GM12875 (cell line): Measurements from ENCODE around the gene GRIPAP1.

Source experiments
- H3K4me3 ChIP-seq: one replicate; pipeline ENCODE4 v1.5.1; 2011; ENCODE audit warnings: low read depth, low read length, control low read depth
- CTCF ChIP-seq: IDR thresholded peaks from 2 replicates; pipeline ENCODE4 v1.5.1; 2011; ENCODE audit warnings: low read depth, mild to moderate bottlenecking, control low read depth, inconsistent platforms, low read length, moderate library complexity, borderline replicate concordance; ENCODE audit not compliant: insufficient read depth

The GRIPAP1 gene

GRCh38 chrX:49019050-49019449, 17.0 kb upstream of the GRIPAP1 start:
- no peak for TF ChIP-seq CTCF
- no peak overlapping the region for H3K4me3 ChIP-seq

- H3K4me3 ChIP-seq, result no peak overlapping the region
- no peak for TF ChIP-seq CTCF
These were observed 1.6 kb upstream of the GRIPAP1 start for GRCh38 chrX:49003696-49004095.

- no peak for TF ChIP-seq CTCF
- peak overlapping the region; percentile 82 for H3K4me3 ChIP-seq
These were observed 458 bp downstream of the GRIPAP1 start for GRCh38 chrX:49001521-49002090.

- TF ChIP-seq CTCF, result no peak
- H3K4me3 ChIP-seq, result no peak overlapping the region
These were observed 1.4 kb downstream of the GRIPAP1 start for GRCh38 chrX:49000636-49001035.

- no peak overlapping the region for H3K4me3 ChIP-seq
These were observed 3.0 kb downstream of the GRIPAP1 start for GRCh38 chrX:48999030-48999429.

GRCh38 chrX:48998391-48998790, 3.7 kb downstream of the GRIPAP1 start:
- no peak for TF ChIP-seq CTCF
- no peak overlapping the region for H3K4me3 ChIP-seq

More at GRCh38 chrX:48999030-48999429, 3.0 kb downstream of the GRIPAP1 start:
- TF ChIP-seq CTCF, result no peak

- no peak overlapping the region for H3K4me3 ChIP-seq
- no peak for TF ChIP-seq CTCF
These were observed 4.2 kb downstream of the GRIPAP1 start for GRCh38 chrX:48997865-48998264.
